ENCODE results near the gene C19orf81. TPM values are rescaled to one million over a fixed set of nuclear protein-coding genes. Genes with fewer than 3 reads are reported as not detected.

C19orf81 gene
- total RNA-seq, 1 experiment from 2014 or later, result not detected

DNA sequence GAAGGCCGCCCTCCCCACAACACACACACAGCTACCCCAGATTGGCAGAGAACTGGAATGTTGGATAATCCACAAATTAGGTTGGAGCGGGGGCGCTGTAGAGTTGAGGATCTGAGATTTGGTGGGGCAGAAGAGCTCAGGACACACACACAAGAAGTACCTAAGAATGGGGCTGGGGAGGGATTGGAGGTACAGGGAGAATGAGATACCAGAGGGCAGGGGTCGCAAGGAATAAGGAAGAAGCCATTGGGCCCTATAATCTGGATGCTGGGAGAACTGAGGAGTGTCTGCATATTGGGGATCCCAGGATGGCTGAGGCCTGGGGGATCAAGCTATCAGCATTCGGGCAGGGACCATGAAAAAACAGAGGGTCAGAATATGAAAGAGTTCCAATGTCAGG is 21.1 kb upstream of the C19orf81 start:
- intact Hi-C loops (cut with micrococcal nuclease; ENCODE audit: unreplicated experiment), result no loop called here
- BruUV-seq (replicated peaks), result no TSS peak
- Histone ChIP-seq H3K27me3 (ENCODE audit: insufficient read depth, low read depth) (peaks cover 95% of the 10 kb centered on the region), H3K9me2 (ENCODE audit: insufficient read depth) (no peaks in the 10 kb centered on the region), H2AFZ (no peak overlapping the region), H3K27ac (no peak overlapping the region), H3K4me2 (no peak overlapping the region), H3F3A (ENCODE audit: insufficient read depth, low read depth) (no peaks in the 10 kb centered on the region), H3K4me3 (no peak overlapping the region), H3K79me2 (ENCODE audit: low read depth) (no peaks in the 10 kb centered on the region), H4K20me1 (ENCODE audit: insufficient read depth) (no peaks in the 10 kb centered on the region; the same call in none of the 2 replicates), H3K36me3 (ENCODE audit: low read depth) (no peaks in the 10 kb centered on the region), H3K9me3 (ENCODE audit: insufficient read depth, low read depth) (peaks cover under 1% of the 10 kb centered on the region; the same call in 1 of the 2 replicates), H3K4me1 (replicated peaks; ENCODE audit: insufficient read depth) (no peaks in the 10 kb centered on the region)
- TF ChIP-seq, protein P1, sequence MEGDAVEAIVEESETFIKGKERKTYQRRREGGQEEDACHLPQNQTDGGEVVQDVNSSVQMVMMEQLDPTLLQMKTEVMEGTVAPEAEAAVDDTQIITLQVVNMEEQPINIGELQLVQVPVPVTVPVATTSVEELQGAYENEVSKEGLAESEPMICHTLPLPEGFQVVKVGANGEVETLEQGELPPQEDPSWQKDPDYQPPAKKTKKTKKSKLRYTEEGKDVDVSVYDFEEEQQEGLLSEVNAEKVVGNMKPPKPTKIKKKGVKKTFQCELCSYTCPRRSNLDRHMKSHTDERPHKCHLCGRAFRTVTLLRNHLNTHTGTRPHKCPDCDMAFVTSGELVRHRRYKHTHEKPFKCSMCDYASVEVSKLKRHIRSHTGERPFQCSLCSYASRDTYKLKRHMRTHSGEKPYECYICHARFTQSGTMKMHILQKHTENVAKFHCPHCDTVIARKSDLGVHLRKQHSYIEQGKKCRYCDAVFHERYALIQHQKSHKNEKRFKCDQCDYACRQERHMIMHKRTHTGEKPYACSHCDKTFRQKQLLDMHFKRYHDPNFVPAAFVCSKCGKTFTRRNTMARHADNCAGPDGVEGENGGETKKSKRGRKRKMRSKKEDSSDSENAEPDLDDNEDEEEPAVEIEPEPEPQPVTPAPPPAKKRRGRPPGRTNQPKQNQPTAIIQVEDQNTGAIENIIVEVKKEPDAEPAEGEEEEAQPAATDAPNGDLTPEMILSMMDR (conservative IDR thresholded peaks at IDR 0.05), result no peak
- TF ChIP-seq EZH2 (IDR thresholded peaks at IDR 0.05; ENCODE audit: low read depth), result no peak
- no peak for DNase-seq
- ChIA-PET CTCF (no interaction called here), POLR2A (ENCODE audit: unreplicated experiment) (no interaction called here)

DNA sequence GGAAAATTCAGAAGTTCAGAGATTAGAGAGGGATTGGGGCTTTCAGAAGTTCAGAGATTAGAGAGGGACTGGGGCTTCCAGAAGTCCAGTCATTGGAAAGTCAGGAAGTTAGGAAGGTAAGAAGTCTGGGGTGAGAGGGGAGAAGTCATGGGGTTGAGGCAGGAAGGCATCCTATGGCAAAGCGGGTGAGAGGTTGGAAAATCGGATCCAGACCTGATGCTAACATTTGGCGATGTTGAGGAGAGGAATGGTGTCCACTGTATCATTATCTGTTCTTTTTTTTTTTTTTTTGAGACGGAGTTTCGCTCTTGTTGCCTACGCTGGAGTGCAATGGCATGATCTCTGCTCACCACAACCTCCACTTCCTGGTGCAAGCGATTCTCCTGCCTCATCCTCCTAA is 20.7 kb upstream of the C19orf81 start:
- no peaks in the 10 kb centered on the region for H3K9me2 ChIP-seq (ENCODE audit: insufficient read depth)
- no peak overlapping the region for H3K27ac ChIP-seq
- intact Hi-C loops (cut with micrococcal nuclease; ENCODE audit: unreplicated experiment), result no loop called here
- TF ChIP-seq EZH2 (IDR thresholded peaks at IDR 0.05; ENCODE audit: low read depth), result no peak
- TF ChIP-seq, protein P1 (conservative IDR thresholded peaks at IDR 0.05), result no peak
- no peaks in the 10 kb centered on the region for H3K36me3 ChIP-seq (ENCODE audit: low read depth)
- H3K27me3 ChIP-seq (ENCODE audit: insufficient read depth, low read depth), result peaks cover 98% of the 10 kb centered on the region
- POLR2A ChIA-PET (ENCODE audit: unreplicated experiment), result no interaction called here
- H3K9me3 ChIP-seq (ENCODE audit: insufficient read depth, low read depth), result peaks cover 4% of the 10 kb centered on the region
- no peaks in the 10 kb centered on the region for H3K4me1 ChIP-seq (replicated peaks; ENCODE audit: insufficient read depth)
- no peaks in the 10 kb centered on the region; the same call in none of the 2 replicates for H4K20me1 ChIP-seq (ENCODE audit: insufficient read depth)
- no peak overlapping the region for H3K4me3 ChIP-seq
- H3F3A ChIP-seq (ENCODE audit: insufficient read depth, low read depth), result no peaks in the 10 kb centered on the region
- no TSS peak for BruUV-seq (replicated peaks)
- CTCF ChIA-PET, result no interaction called here
- no peak overlapping the region for H3K4me2 ChIP-seq
- no peaks in the 10 kb centered on the region for H3K79me2 ChIP-seq (ENCODE audit: low read depth)
- DNase-seq, result no peak
- no peak overlapping the region for H2AFZ ChIP-seq

DNA sequence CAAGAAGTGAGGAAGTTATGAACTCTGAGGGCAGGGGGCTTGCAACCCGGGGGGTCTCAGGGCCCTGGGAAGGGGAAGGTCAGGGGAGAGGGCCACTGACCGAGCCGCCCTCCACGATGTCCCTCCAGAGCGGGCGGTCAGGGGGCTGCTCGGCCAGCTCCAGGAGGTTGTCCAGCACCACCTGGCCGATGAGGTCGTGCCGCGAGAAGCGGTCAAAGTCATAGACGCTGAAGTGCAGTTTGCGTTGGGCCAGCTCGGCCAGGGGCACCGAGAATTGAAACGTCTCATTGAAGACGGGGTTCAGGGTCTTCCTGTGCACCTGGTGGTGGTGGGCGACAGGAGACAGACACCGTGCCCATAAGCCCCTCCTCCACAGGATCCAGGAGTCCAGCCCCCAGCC is 20.1 kb upstream of the C19orf81 start:
- ChIA-PET CTCF (no interaction called here), POLR2A (ENCODE audit: unreplicated experiment) (no interaction called here)
- DNase-seq, result no peak
- no peaks in the 10 kb centered on the region for H3K4me1 ChIP-seq (replicated peaks; ENCODE audit: insufficient read depth)
- no peak overlapping the region for H3K4me2 ChIP-seq
- peaks cover 11% of the 10 kb centered on the region for H3K9me3 ChIP-seq (ENCODE audit: insufficient read depth, low read depth)
- no peaks in the 10 kb centered on the region for H3F3A ChIP-seq (ENCODE audit: insufficient read depth, low read depth)
- no peaks in the 10 kb centered on the region for H3K36me3 ChIP-seq (ENCODE audit: low read depth)
- H3K27ac ChIP-seq, result no peak overlapping the region
- no peak overlapping the region for H3K4me3 ChIP-seq
- BruUV-seq (replicated peaks), result no TSS peak
- no peaks in the 10 kb centered on the region; the same call in none of the 2 replicates for H4K20me1 ChIP-seq (ENCODE audit: insufficient read depth)
- H3K27me3 ChIP-seq (ENCODE audit: insufficient read depth, low read depth), result peaks cover 92% of the 10 kb centered on the region
- H3K79me2 ChIP-seq (ENCODE audit: low read depth), result no peaks in the 10 kb centered on the region
- intact Hi-C loops (cut with micrococcal nuclease; ENCODE audit: unreplicated experiment), result no loop called here
- H3K9me2 ChIP-seq (ENCODE audit: insufficient read depth), result no peaks in the 10 kb centered on the region
- TF ChIP-seq, protein P1 (conservative IDR thresholded peaks at IDR 0.05), result no peak
- no peak for TF ChIP-seq EZH2 (IDR thresholded peaks at IDR 0.05; ENCODE audit: low read depth)
- H2AFZ ChIP-seq, result no peak overlapping the region
